Measurements from ENCODE around the gene RTP3. TPM values are rescaled to one million over a fixed set of nuclear protein-coding genes. Genes with fewer than 3 reads are reported as not detected.

Gene RTP3
- total and polyA plus RNA-seq, 2 of the 8 experiments (the other 6 are each of a cell fraction or from before 2014, with no cell fraction given) = 0.08 TPM; not detected in 1

- TF ChIP-seq ASH2L (IDR thresholded peaks at IDR 0.05; ENCODE audit: low read length) = no peak
- TF ChIP-seq SUZ12 (IDR thresholded peaks at IDR 0.05; ENCODE audit: low read length) = no peak
- TF ChIP-seq SIRT6 (IDR thresholded peaks at IDR 0.05; ENCODE audit: low read length) = no peak
- TF ChIP-seq GABPA (IDR thresholded peaks at IDR 0.05; ENCODE audit: borderline replicate concordance, insufficient read depth, low read length) = no peak
- TF ChIP-seq KDM4A (IDR thresholded peaks at IDR 0.05; ENCODE audit: low read depth, low read length, severe bottlenecking) = no peak
- TF ChIP-seq CEBPB (IDR thresholded peaks at IDR 0.05; ENCODE audit: low read depth, low read length) = no peak
Observed at GRCh38 chr3:46472736-46473135, 25.0 kb upstream of the RTP3 start (continued).
